SW480 (cell line): ENCODE data around the gene KDELR3.
"Not testable (repeated sequence)": the region's sequence is repeated elsewhere in the genome, so short reads cannot be mapped to it uniquely, and the experiment has no call there.

Source experiments
- DNase-seq: peaks from one replicate; pipeline ENCODE4 v3.0.0-alpha.2; 2016; ENCODE audit warnings: low spot score

The KDELR3 gene

GRCh38 chr22:38456841-38457699, 10.8 kb upstream of the KDELR3 start:
- DNase-seq: peak; percentile 78

GRCh38 chr22:38460426-38460840, 7.5 kb upstream of the KDELR3 start:
- DNase-seq: no peak

DNA sequence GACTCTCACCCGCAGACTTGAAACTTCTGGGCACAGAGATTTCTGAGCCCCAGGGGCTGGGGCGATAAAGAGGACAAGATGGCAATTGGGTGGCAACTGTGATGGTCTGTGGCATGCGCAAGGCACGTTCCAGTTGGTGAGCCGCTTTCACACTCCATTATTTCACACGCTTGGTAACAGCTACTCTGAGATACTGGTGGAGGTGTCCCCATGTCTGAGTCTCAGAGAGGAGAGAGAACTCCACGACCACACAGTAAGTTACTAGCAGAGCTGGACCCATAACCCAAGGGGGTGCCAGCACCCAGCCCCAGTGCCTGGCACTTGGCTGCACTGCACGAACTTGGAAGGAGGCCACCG, 6.9 kb upstream of the KDELR3 start:
- no peak for DNase-seq

GRCh38 chr22:38461414-38462081, 6.3 kb upstream of the KDELR3 start:
- DNase-seq: peak; percentile 92

DNA sequence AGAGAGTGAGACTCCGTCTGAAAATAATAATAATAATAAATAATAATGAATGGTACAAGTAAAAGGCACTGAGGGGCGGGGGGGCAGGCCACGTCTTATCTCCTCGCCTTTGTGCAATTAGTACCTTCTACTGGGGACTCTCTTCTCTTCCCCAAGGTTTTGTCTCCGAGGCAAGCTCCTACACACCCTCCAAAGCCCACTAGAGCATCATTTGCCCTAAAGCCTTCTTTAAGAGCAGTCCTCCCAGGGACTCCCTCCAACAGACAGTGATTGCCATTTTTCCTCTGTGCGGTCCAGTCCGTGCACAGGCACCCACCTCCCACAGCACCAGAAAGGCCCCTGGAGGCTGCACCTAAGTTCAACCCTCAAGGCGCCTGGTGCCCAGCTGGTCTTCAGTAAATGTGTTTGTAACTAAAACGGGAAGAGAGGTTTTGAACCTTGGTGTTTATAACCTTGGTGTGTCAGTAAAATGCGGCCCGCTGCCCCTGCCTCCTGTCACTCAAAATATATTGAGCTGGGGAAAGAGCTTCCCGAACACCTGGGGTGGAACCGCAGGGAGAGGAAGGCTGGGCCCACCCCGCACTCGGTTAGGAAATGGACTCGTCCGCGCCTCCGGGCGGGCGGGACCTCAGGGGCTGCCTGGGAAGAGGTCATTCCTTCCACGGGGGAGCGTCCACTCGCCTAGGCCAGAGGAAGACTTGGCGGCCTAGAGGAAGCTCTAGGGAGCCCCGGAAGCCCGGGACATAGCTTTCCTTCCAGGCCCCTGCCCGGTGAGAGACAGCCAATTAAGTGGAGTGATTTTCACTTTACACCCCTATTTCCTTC, 4.7 kb upstream of the KDELR3 start:
- peak; percentile 73 for DNase-seq

- no peak for DNase-seq
Measured at GRCh38 chr22:38464992-38465672, 2.8 kb upstream of the KDELR3 start.

DNA sequence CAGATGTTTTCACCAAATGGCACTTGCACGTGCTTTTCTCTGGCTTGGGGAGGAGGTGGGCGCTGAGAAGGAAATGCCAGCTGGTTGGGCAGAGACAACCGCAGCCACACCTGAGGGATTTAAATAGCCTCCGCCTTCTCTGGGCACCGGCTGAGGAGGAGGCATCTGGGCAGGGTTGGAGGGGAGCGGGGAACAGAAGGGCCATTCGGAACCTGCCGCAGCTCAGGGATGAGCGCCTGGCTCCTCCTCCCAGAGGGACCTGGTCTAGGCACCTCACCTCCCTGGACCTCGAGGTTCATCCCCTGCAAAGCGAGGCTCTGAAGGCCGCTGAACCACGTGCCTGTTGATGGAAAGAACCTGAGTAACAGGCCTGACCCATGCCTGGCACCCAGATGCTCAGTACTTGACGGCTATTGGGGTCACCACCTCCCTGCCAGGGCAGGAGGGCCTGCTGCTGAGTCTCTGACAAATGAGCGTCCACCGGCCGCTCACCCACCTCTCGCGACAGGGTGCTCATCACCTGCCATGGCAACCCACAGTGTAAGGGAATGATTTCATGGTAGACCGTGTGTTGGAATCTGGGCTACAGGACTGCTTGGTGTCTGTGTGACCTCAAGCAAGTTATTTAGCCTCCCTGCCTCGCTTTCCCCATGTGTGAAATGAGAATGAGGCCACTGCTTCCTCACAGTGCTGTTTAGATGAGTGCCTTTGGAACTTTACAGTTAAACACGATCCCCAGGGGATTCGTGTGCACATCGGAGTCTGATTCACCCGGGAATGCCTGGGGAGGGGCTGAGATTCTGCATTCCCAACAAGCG, 2.0 kb upstream of the KDELR3 start:
- peak; percentile 52 for DNase-seq

DNA sequence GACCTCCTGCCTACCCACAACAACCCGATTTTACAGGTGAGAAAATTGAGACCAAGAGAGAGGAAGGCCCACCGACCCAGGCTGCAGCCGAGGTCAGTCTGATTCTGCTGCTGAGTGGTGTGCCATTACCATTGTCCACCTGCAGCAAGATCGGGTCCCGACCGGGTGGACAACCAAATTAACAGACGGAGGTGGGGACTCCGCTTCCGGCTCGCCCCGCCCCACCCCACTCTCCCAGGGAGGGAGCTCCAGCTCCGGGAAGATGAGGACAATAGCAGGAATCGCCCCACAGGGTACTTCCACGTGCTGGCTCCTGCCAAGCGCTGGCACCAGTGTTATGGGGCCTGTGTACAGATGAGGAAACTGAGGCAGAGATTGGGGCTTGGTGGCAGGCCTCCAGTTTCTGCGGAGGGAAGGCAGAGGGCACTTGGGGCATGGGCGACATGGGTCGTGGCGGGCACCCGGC, 425 bp upstream of the KDELR3 start:
- no peak for DNase-seq

GRCh38 chr22:38468443-38469305, 778 bp downstream of the KDELR3 start:
- no peak for DNase-seq

DNA sequence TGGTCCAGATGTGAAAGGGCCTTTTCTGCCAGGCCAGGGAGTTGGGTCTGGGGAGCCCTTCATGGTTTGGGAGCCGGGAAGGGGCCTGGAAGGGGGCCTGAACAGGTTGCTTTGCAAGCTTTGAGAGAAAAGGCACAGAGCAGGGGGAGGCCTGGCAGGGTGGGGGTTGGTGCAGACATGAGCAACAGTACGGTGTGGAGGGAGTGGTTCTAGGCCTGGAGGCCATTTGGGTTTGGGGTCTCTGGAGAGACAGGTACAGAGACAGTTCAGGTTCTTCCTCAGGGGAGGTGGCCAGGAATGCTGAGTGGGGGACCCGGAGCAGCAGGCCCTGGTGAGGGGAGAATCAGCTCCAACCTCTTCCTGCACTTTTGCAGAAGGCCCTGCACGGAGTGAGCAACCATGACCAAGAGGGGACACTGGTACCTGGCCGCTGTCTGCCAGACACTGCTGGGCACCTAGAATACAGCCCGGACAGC, 1.4 kb downstream of the KDELR3 start:
- DNase-seq: no peak

GRCh38 chr22:38470179-38470578, 2.3 kb downstream of the KDELR3 start:
- not testable (repeated sequence) for DNase-seq

DNA sequence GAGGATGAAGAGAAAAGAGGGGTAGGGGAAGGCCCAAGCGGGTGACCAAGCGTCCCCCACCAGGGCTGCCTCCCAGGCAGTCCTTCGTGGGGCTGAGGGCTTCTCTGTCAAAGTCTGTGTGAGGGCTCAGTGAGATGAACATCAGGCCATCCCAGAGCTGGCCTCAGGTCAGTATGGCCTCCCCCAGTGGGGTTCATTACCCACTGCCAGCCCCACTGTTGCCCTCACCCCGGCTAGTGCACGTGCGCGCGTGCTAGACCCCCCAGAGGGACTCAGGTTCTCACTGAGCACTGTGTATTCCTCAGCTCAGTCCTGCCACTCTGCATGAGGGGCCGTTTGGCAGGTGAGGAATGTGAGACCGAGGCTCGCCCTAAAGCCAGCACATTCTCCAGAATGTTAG, 3.3 kb downstream of the KDELR3 start:
- no peak for DNase-seq

DNA sequence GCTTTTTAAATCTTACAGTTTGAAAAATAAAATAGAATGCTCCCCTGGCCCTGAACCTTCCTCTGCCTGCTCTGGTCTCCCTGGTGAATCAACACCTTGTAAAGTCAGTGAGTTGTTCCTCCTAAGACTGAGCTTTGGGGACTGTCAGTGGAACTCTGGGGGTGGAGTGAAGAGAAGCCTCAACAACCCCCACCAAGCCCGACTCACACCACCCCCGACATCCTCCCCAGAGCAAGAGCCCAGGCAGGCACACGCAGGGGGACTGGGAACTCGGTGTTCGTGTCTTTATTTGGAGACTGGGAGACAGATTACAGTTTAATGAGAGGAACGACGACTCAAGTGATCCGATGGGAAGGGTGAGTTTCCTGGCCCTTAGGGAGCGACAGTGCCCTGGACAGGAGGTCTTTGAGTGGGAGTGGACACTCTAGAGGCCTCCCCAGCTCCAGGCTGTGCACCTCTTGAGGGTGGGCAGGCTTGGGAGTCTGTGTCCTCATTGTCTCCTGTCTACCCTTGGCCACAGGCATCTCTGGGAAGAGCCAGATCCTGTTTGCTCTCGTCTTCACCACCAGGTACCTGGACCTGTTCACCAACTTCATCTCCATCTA, 6.2 kb downstream of the KDELR3 start:
- no peak for DNase-seq

DNA sequence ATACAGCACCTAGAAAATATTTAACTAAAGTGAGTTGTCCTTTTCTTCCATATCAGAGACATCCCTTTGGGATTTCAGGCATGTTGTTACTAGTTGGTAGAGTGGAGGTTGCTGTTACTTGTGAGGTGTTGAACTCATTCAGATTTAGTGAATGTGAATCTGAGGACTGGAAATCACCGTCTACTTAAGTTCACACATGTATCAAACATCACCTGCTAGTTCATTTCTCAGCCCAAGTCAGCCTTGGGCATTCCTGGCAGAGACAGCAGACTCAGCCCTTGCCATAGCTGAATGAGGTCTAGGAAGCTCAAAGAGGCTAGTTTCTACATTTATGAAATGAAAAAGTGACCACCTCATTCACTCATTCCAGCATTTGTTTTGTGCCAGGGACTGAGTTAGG, 9.7 kb downstream of the KDELR3 start:
- DNase-seq: no peak

GRCh38 chr22:38479096-38479837, 11.4 kb downstream of the KDELR3 start:
- no peak for DNase-seq

GRCh38 chr22:38481162-38481870, 13.4 kb downstream of the KDELR3 start:
- DNase-seq: no peak

- no peak for DNase-seq
Measured at GRCh38 chr22:38481871-38482332, 14.0 kb downstream of the KDELR3 start.
